Neural progenitor cell (in vitro differentiated cells): ENCODE results near the gene MARCKSL1. TPM values are rescaled to one million over a fixed set of nuclear protein-coding genes. Genes with fewer than 3 reads are reported as not detected.

Source experiments
- DNase-seq: peaks from one replicate; pipeline ENCODE4 v3.0.0-alpha.2; 2016; ENCODE audit warnings: low spot score
- H2AFZ ChIP-seq: fragments of 200-600 bp; sonication (generic); replicated peaks from 2 replicates; pipeline ENCODE4 v1.6.1; 2016; ENCODE audit warnings: antibody characterized with exemption
- H3F3A ChIP-seq: fragments of 200-600 bp; sonication (generic); 2 replicates; pipeline ENCODE4 v1.6.1; 2016; ENCODE audit warnings: antibody characterized with exemption, low read depth
- H3K27ac ChIP-seq: fragments of 200-600 bp; sonication (generic); 2 replicates; pipeline ENCODE4 v1.5.1; 2016; ENCODE audit warnings: mild to moderate bottlenecking
- H3K27me3 ChIP-seq: fragments of 200-600 bp; sonication (generic); 2 replicates; pipeline ENCODE4 v1.6.1; 2016; ENCODE audit warnings: mild to moderate bottlenecking, moderate library complexity
- H3K36me3 ChIP-seq: fragments of 200-600 bp; sonication (generic); 2 replicates; pipeline ENCODE4 v1.5.1; 2016
- H3K4me1 ChIP-seq: fragments of 200-600 bp; sonication (generic); 2 replicates; pipeline ENCODE4 v1.6.1; 2016; ENCODE audit warnings: mixed run types
- H3K4me2 ChIP-seq: fragments of 200-600 bp; sonication (generic); 2 replicates; pipeline ENCODE4 v1.6.1; 2016
- H3K4me3 ChIP-seq: fragments of 200-600 bp; sonication (generic); 2 replicates; pipeline ENCODE4 v1.5.1; 2016
- H3K79me2 ChIP-seq: fragments of 200-600 bp; sonication (generic); 2 replicates; pipeline ENCODE4 v1.6.1; 2016; ENCODE audit warnings: low read depth
- H3K9ac ChIP-seq: fragments of 200-600 bp; sonication (generic); 2 replicates; pipeline ENCODE4 v1.6.1; 2016
- H3K9me3 ChIP-seq: fragments of 200-600 bp; sonication (generic); 2 replicates; pipeline ENCODE4 v1.5.1; 2016; ENCODE audit warnings: low read depth
- H4K20me1 ChIP-seq: fragments of 200-600 bp; sonication (generic); 2 replicates; pipeline ENCODE4 v1.6.1; 2016; ENCODE audit warnings: low read depth
- H3K27ac Mint-ChIP-seq: 3 replicates; pipeline ENCODE4 v1.8.0; 2021; ENCODE audit warnings: mixed read lengths
- H3K27me3 Mint-ChIP-seq: 2 replicates; pipeline ENCODE4 v1.8.0; 2022; ENCODE audit warnings: low read depth, mild to moderate bottlenecking, inconsistent platforms, moderate library complexity, mixed read lengths; ENCODE audit not compliant: insufficient read depth
- H3K36me3 Mint-ChIP-seq: 3 replicates; pipeline ENCODE4 v1.8.0; 2021; ENCODE audit warnings: mixed read lengths
- H3K4me1 Mint-ChIP-seq: 3 replicates; pipeline ENCODE4 v1.8.0; 2021; ENCODE audit warnings: mixed read lengths
- H3K4me3 Mint-ChIP-seq: 3 replicates; pipeline ENCODE4 v1.8.0; 2021; ENCODE audit warnings: mild to moderate bottlenecking, moderate library complexity, mixed read lengths
- H3K9me3 Mint-ChIP-seq: 3 replicates; pipeline ENCODE4 v1.8.0; 2020; ENCODE audit warnings: mixed read lengths
- EZH2 ChIP-seq: fragments of 200-600 bp; sonication (generic); IDR thresholded peaks from 2 replicates; pipeline ENCODE4 v1.6.1; 2017; ENCODE audit warnings: antibody characterized with exemption, mild to moderate bottlenecking, moderate library complexity
- EZH2phosphoT487 ChIP-seq: fragments of 200-600 bp; sonication (generic); IDR thresholded peaks from 2 replicates; pipeline ENCODE4 v1.6.1; 2017; ENCODE audit warnings: antibody characterized with exemption
- total RNA-seq: library from RNA; depleted of rRNA; stranded (reverse); fragments of >200 nt; gene quantifications from 2 replicates; pipeline ENCODE4 v1.2.3, GENCODE V29; 2015; ENCODE audit warnings: low replicate concordance
- TF ChIP-seq, protein P1 (sequence below): fragments of 200-600 bp; sonication (generic); IDR thresholded peaks from 2 replicates; pipeline ENCODE4 v1.5.1; 2017; ENCODE audit warnings: antibody characterized with exemption, mild to moderate bottlenecking

MARCKSL1 gene
- total RNA-seq, 1 donor from 2014 or later, result 258 TPM

DNA sequence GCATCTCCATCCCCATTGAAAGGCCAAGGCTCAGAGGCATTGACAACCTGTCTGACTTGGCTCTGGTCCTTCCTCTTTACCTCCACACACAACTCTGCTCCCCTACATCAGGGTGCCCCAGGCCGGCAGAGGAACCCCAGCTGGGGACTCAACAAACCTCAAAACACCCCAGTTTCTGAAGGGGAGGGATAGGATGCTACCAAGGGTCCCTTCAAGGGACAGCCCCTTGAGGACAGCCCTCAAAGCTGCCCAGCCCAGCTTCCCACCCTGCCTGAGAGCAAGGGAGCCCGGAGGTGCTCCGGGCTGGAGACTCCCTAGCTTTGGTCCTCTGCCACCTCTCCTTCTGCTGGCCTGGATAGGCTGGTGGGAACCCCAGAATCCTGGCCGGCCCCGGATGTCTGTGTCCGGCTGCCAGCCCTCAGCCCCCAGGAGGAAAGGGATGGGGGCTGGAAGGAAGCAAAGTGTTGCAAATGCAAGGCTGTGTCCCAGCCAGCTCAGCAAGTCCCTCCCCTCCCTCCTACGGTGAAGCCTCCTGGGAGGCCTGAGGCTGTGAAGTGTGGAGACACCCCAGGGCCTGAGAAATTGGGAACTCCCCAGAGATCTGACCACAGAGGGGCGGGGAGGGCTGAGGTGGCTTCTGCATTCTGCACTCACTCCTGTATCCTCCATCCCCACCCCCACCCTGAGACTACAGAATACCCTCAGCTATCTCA, 1.1 kb upstream of the MARCKSL1 start:
- Mint-ChIP-seq H3K9me3 (no peaks in the 10 kb centered on the region), H3K36me3 (peaks cover 18% of the 10 kb centered on the region), H3K4me3 (peak overlapping the region; percentile 84), H3K27ac (no peak overlapping the region), H3K4me1 (peaks cover 37% of the 10 kb centered on the region), H3K27me3 (peaks cover 17% of the 10 kb centered on the region)
- Histone ChIP-seq H3K9me3 (no peaks in the 10 kb centered on the region), H3K79me2 (peaks cover 35% of the 10 kb centered on the region), H3K4me2 (no peak overlapping the region), H3F3A (peaks cover 45% of the 10 kb centered on the region), H2AFZ (no peak overlapping the region), H3K4me3 (no peak overlapping the region), H3K4me1 (peaks cover 36% of the 10 kb centered on the region), H3K27ac (no peak overlapping the region), H3K9ac (no peak overlapping the region), H3K36me3 (peaks cover 6% of the 10 kb centered on the region), H4K20me1 (peaks cover 37% of the 10 kb centered on the region), H3K27me3 (peaks cover 7% of the 10 kb centered on the region)
- TF ChIP-seq EZH2 (no peak), EZH2phosphoT487 (no peak)
- TF ChIP-seq, protein P1, sequence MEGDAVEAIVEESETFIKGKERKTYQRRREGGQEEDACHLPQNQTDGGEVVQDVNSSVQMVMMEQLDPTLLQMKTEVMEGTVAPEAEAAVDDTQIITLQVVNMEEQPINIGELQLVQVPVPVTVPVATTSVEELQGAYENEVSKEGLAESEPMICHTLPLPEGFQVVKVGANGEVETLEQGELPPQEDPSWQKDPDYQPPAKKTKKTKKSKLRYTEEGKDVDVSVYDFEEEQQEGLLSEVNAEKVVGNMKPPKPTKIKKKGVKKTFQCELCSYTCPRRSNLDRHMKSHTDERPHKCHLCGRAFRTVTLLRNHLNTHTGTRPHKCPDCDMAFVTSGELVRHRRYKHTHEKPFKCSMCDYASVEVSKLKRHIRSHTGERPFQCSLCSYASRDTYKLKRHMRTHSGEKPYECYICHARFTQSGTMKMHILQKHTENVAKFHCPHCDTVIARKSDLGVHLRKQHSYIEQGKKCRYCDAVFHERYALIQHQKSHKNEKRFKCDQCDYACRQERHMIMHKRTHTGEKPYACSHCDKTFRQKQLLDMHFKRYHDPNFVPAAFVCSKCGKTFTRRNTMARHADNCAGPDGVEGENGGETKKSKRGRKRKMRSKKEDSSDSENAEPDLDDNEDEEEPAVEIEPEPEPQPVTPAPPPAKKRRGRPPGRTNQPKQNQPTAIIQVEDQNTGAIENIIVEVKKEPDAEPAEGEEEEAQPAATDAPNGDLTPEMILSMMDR, result no peak
- no peak for DNase-seq

DNA sequence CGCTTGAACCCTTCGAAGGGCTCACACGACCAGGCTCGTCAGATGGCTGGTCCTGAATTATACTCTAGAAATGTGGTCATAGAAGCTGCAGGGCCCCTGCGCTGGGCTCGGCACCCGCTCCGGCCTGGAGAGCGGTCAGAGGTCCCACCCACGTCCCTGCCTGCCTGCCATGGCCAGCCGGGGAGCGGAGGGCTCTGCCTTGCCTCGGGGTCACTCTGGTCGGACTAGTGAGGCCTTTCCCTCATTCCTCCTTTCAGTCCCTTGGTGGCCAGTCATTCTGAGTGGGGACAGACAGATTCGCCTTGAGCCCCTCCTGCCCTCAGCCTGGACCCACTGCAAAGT, 529 bp upstream of the MARCKSL1 start:
- Histone ChIP-seq H3K27ac (no peak overlapping the region), H2AFZ (peak overlapping the region; percentile 22)

DNA sequence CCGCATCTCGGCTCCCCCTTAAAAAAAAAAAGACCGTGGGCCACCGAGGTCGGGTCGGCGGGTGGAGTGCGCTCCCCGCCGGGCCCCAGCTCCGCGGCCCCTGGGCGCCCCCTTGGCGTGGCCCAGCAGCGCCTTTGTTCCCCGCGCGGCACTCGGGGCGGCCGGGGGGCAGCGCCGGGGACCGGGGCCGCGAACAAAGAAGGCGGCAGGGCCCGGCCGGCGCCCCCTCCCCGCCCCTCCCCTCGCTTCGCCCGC, 571 bp downstream of the MARCKSL1 start:
- Mint-ChIP-seq H3K4me3 (peak overlapping the region; percentile 99), H3K27me3 (peaks cover 28% of the 10 kb centered on the region), H3K27ac (no peak overlapping the region), H3K4me1 (peaks cover 44% of the 10 kb centered on the region), H3K36me3 (peaks cover 32% of the 10 kb centered on the region), H3K9me3 (no peaks in the 10 kb centered on the region)
- Histone ChIP-seq H3K9me3 (no peaks in the 10 kb centered on the region), H3K4me2 (peak overlapping the region; percentile 100), H3K27ac (peak overlapping the region; percentile 93), H3K9ac (peak overlapping the region; percentile 96), H4K20me1 (peaks cover 53% of the 10 kb centered on the region), H3K4me1 (peaks cover 36% of the 10 kb centered on the region), H3K36me3 (peaks cover 6% of the 10 kb centered on the region), H3K4me3 (peak overlapping the region; percentile 100), H3K79me2 (peaks cover 35% of the 10 kb centered on the region), H2AFZ (no peak overlapping the region), H3K27me3 (peaks cover 7% of the 10 kb centered on the region), H3F3A (peaks cover 62% of the 10 kb centered on the region)
- DNase-seq, result no peak
- TF ChIP-seq EZH2 (no peak), EZH2phosphoT487 (no peak)
- TF ChIP-seq, protein P1, result no peak

More for the DNA sequence above, 529 bp upstream of the MARCKSL1 start:
- H3K4me3 ChIP-seq, result peak overlapping the region; percentile 100
- peak overlapping the region; percentile 100 for H3K4me2 ChIP-seq
- H3K4me1 ChIP-seq, result peaks cover 36% of the 10 kb centered on the region
- H3K9me3 ChIP-seq, result no peaks in the 10 kb centered on the region
- peaks cover 40% of the 10 kb centered on the region for H3K4me1 Mint-ChIP-seq
- peaks cover 51% of the 10 kb centered on the region for H3F3A ChIP-seq
- H3K79me2 ChIP-seq, result peaks cover 35% of the 10 kb centered on the region
- H3K9ac ChIP-seq, result no peak overlapping the region
- peaks cover 7% of the 10 kb centered on the region for H3K27me3 ChIP-seq
- H3K36me3 Mint-ChIP-seq, result peaks cover 23% of the 10 kb centered on the region
- peak overlapping the region; percentile 84 for H3K4me3 Mint-ChIP-seq
- peaks cover 43% of the 10 kb centered on the region for H4K20me1 ChIP-seq
- TF ChIP-seq EZH2phosphoT487 (no peak), EZH2 (no peak)
- TF ChIP-seq, protein P1, result no peak
- H3K27me3 Mint-ChIP-seq, result peaks cover 21% of the 10 kb centered on the region
- peaks cover 6% of the 10 kb centered on the region for H3K36me3 ChIP-seq
- no peak overlapping the region for H3K27ac Mint-ChIP-seq
- H3K9me3 Mint-ChIP-seq, result no peaks in the 10 kb centered on the region
- no peak for DNase-seq
